ENCODE data around the gene AQP1. TPM values are rescaled to one million over a fixed set of nuclear protein-coding genes. Genes with fewer than 3 reads are reported as not detected.

The AQP1 gene
- total and polyA plus RNA-seq, 2 experiments from 2014 or later: 0.33 to 0.54 TPM

DNA sequence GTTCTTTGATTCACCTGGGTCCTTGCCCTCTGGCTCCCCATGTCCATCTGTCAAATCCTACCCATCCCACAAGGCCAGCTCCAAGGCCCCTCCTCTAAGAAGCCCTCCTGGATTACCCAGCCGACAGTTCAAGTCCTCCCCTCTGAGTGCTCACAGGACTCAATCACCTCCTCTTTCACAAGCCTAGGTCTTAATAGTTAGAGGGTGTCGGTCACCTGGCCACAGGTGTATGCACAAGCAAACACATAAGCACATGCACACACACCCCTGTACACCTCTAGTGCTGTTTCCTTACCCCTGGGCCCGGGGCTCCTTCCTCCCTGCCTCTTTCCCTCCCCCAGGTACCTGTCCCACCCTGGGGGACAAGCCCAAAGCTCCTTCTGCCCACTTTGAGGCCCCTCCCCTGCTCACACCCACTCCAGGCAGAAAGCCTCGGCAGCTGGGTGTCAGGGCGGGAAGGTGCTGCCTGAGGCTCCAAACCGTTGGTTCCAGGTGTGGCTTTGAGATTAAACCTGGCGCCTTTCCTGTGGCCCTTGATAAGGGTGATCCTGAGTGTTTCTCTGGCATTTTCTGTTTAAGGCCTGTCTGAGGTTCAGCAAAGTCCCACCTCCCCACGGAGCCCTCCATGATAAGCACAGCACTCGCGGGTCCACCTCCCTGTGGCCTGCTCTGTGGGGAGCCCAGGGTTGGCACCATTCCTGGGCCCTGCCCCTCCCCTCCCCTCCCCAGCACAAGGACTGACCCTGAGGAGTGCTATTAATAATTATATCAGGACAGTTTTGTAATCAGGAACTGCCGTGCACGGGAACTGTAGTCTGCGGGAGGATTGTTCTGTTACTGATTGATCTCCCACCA is 14.6 kb upstream of the AQP1 start:
- TF ChIP-seq EZH2 (IDR thresholded peaks at IDR 0.05; ENCODE audit: insufficient read depth, poor library complexity, severe bottlenecking) (no peak), EZH2phosphoT487 (IDR thresholded peaks at IDR 0.05; ENCODE audit: insufficient read depth, low read depth) (no peak)
- H3F3A ChIP-seq (ENCODE audit: insufficient read depth): no peaks in the 10 kb centered on the region
- DNase-seq: no peak
- no peaks in the 10 kb centered on the region; the same call in 1 of the 2 replicates for H3K27me3 ChIP-seq (replicated peaks; ENCODE audit: insufficient read depth)
- H2AFZ ChIP-seq: no peak overlapping the region
- no peaks in the 10 kb centered on the region for H3K4me1 ChIP-seq (ENCODE audit: insufficient read depth)
- no peaks in the 10 kb centered on the region for H3K79me2 ChIP-seq (ENCODE audit: insufficient read depth)
- no peak overlapping the region for H3K9ac ChIP-seq
- H3K36me3 ChIP-seq (ENCODE audit: low read depth): no peaks in the 10 kb centered on the region
- no peaks in the 10 kb centered on the region for H3K9me3 ChIP-seq (ENCODE audit: low read depth)
- in situ Hi-C loops (cut with MboI): no loop called here
- 55 to 61% methylated on average over 12 to 13 of the region's 13 CpGs for WGBS, 2 experiments (ENCODE audit: low coverage in 1 of 2, low lambda C conversion rate in 2 of 2, missing lambda C conversion rate in 2 of 2)
- no peak overlapping the region for H3K27ac ChIP-seq
- H3K9me2 ChIP-seq (ENCODE audit: insufficient read depth): no peaks in the 10 kb centered on the region
- H3K4me3 ChIP-seq: no peak overlapping the region
- H4K20me1 ChIP-seq (ENCODE audit: insufficient read depth): no peaks in the 10 kb centered on the region
- H3K4me2 ChIP-seq (ENCODE audit: unreplicated experiment): no peak overlapping the region

DNA sequence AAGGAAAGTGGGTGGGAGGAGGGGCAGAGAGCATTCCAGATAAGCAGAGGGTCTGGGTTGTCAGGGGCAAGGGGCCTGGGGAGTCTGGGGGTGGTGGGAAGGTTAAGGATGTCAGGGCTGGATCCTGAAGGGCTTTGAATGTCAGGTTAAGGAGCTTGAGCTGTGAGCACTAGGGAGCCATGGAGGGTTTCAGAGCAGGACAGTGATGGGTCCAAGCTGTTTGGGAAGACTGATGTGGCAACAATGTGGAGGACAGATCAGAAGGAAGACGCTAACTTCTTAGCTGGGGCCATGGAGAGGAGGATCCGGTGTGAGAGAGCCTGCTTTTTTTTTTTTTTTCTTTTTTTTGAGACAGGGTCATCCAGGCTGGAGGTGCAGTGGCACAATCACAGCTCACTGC is 13.9 kb upstream of the AQP1 start:
- Histone ChIP-seq H3K27ac (no peak overlapping the region), H3K27me3 (replicated peaks; ENCODE audit: insufficient read depth) (no peaks in the 10 kb centered on the region; the same call in 1 of the 2 replicates), H4K20me1 (ENCODE audit: insufficient read depth) (no peaks in the 10 kb centered on the region), H3F3A (ENCODE audit: insufficient read depth) (no peaks in the 10 kb centered on the region), H3K9me3 (ENCODE audit: low read depth) (no peaks in the 10 kb centered on the region), H3K9ac (no peak overlapping the region), H3K4me3 (no peak overlapping the region), H3K36me3 (ENCODE audit: low read depth) (no peaks in the 10 kb centered on the region), H3K4me2 (ENCODE audit: unreplicated experiment) (no peak overlapping the region), H3K4me1 (ENCODE audit: insufficient read depth) (no peaks in the 10 kb centered on the region), H3K79me2 (ENCODE audit: insufficient read depth) (no peaks in the 10 kb centered on the region), H3K9me2 (ENCODE audit: insufficient read depth) (no peaks in the 10 kb centered on the region), H2AFZ (no peak overlapping the region)
- in situ Hi-C loops (cut with MboI): no loop called here
- DNase-seq: no peak
- 85% methylated on average over 2 of the region's 2 CpGs for WGBS, 2 experiments (ENCODE audit: low coverage in 1 of 2, low lambda C conversion rate in 2 of 2, missing lambda C conversion rate in 2 of 2)
- TF ChIP-seq EZH2phosphoT487 (IDR thresholded peaks at IDR 0.05; ENCODE audit: insufficient read depth, low read depth) (no peak), EZH2 (IDR thresholded peaks at IDR 0.05; ENCODE audit: insufficient read depth, poor library complexity, severe bottlenecking) (no peak)

DNA sequence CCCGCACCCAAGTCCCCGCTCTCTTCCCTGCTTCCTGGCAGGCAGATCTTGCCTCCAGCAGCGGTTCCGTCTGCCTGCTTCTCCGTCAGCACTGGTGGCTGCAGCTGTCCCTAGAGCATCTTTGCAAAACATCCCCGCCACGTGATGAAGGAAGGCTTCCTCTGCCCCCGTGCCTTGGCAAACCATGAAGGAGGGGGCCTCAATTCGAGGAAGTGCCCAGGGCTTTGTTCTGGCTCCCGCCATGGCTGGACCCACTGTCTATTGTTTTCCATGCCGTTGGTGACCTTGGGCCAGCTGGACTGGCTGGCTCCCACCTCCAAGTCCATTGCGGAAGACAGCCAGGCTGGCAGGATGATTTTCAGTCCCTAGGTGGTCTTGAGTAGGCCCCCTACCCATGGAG is 13.2 kb upstream of the AQP1 start:
- no peak for TF ChIP-seq EZH2 (IDR thresholded peaks at IDR 0.05; ENCODE audit: insufficient read depth, poor library complexity, severe bottlenecking)
- no peak for TF ChIP-seq EZH2phosphoT487 (IDR thresholded peaks at IDR 0.05; ENCODE audit: insufficient read depth, low read depth)
- no peaks in the 10 kb centered on the region for H3K4me1 ChIP-seq (ENCODE audit: insufficient read depth)
- no peak for DNase-seq
- no peaks in the 10 kb centered on the region; the same call in 1 of the 2 replicates for H3K27me3 ChIP-seq (replicated peaks; ENCODE audit: insufficient read depth)
- H4K20me1 ChIP-seq (ENCODE audit: insufficient read depth): no peaks in the 10 kb centered on the region
- no peak overlapping the region for H3K4me2 ChIP-seq (ENCODE audit: unreplicated experiment)
- H3F3A ChIP-seq (ENCODE audit: insufficient read depth): no peaks in the 10 kb centered on the region
- H3K27ac ChIP-seq: no peak overlapping the region
- in situ Hi-C loops (cut with MboI): no loop called here
- no peaks in the 10 kb centered on the region for H3K9me3 ChIP-seq (ENCODE audit: low read depth)
- no peak overlapping the region for H3K4me3 ChIP-seq
- 84 to 94% methylated on average over 11 to 12 of the region's 12 CpGs for WGBS, 2 experiments (ENCODE audit: low coverage in 1 of 2, low lambda C conversion rate in 2 of 2, missing lambda C conversion rate in 2 of 2)
- no peak overlapping the region for H2AFZ ChIP-seq
- no peak overlapping the region for H3K9ac ChIP-seq
- no peaks in the 10 kb centered on the region for H3K36me3 ChIP-seq (ENCODE audit: low read depth)
- H3K79me2 ChIP-seq (ENCODE audit: insufficient read depth): no peaks in the 10 kb centered on the region
- no peaks in the 10 kb centered on the region for H3K9me2 ChIP-seq (ENCODE audit: insufficient read depth)

DNA sequence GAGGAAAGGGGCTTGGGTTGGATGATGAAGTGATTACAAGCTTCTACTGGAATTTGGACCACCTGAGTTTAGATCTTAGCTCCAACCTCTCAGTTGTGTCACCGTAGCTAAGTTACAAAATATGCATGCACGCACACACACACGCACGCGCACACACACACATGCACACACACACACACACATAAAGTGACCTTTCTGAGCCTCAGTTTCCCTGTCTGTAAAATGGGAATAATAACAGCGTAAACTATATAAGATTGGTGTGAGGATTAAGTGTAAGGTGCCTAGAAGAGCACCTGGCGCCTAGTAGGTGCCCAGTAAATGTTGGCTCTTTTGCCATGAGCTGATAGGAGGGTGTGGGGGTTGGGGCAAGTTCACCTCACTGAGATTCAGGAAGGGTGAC is 12.6 kb upstream of the AQP1 start:
- Histone ChIP-seq H3K27ac (no peak overlapping the region), H3K27me3 (replicated peaks; ENCODE audit: insufficient read depth) (no peaks in the 10 kb centered on the region; the same call in 1 of the 2 replicates), H3K9me3 (ENCODE audit: low read depth) (no peaks in the 10 kb centered on the region), H3K9me2 (ENCODE audit: insufficient read depth) (no peaks in the 10 kb centered on the region), H3K4me3 (no peak overlapping the region), H3K4me1 (ENCODE audit: insufficient read depth) (no peaks in the 10 kb centered on the region), H3K79me2 (ENCODE audit: insufficient read depth) (no peaks in the 10 kb centered on the region), H2AFZ (no peak overlapping the region), H4K20me1 (ENCODE audit: insufficient read depth) (no peaks in the 10 kb centered on the region), H3K4me2 (ENCODE audit: unreplicated experiment) (no peak overlapping the region), H3K36me3 (ENCODE audit: low read depth) (no peaks in the 10 kb centered on the region), H3F3A (ENCODE audit: insufficient read depth) (no peaks in the 10 kb centered on the region), H3K9ac (no peak overlapping the region)
- DNase-seq: no peak
- in situ Hi-C loops (cut with MboI): no loop called here
- 89 to 95% methylated on average over 7 of the region's 7 CpGs for WGBS, 2 experiments (ENCODE audit: low coverage in 1 of 2, low lambda C conversion rate in 2 of 2, missing lambda C conversion rate in 2 of 2)
- no peak for TF ChIP-seq EZH2 (IDR thresholded peaks at IDR 0.05; ENCODE audit: insufficient read depth, poor library complexity, severe bottlenecking)
- no peak for TF ChIP-seq EZH2phosphoT487 (IDR thresholded peaks at IDR 0.05; ENCODE audit: insufficient read depth, low read depth)
